ENCODE results near the gene MTA1.

MTA1 gene

DNA sequence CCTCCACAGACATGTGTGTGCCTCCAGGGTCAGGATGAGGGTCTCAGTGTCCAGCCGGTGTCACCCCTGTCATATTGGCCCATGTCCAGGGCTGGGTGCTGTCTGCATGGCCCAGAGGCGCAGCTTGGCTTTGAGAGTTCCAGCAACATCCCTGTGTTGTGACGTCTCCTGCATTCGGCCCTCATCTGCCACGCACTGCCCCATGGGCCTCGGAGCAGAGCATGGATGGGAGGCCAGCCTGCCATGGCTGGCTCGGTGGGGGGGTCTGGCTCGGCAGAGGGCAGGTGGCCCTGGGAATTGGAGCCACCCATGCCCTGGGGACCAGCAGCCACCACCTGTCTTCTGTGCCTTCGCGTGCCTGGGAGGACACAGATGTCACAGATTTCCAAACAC, 32.1 kb upstream of the MTA1 start:
- DNase-seq = no peak

GRCh38 chr14:105388110-105388951, 31.3 kb upstream of the MTA1 start:
- DNase-seq = no peak

- DNase-seq = no peak
Measured at GRCh38 chr14:105388976-105389375, 30.7 kb upstream of the MTA1 start.

GRCh38 chr14:105389534-105389933, 30.1 kb upstream of the MTA1 start:
- no peak for DNase-seq

GRCh38 chr14:105389976-105390848, 29.4 kb upstream of the MTA1 start:
- no peak for DNase-seq

GRCh38 chr14:105390849-105391500, 28.7 kb upstream of the MTA1 start:
- DNase-seq = no peak

DNA sequence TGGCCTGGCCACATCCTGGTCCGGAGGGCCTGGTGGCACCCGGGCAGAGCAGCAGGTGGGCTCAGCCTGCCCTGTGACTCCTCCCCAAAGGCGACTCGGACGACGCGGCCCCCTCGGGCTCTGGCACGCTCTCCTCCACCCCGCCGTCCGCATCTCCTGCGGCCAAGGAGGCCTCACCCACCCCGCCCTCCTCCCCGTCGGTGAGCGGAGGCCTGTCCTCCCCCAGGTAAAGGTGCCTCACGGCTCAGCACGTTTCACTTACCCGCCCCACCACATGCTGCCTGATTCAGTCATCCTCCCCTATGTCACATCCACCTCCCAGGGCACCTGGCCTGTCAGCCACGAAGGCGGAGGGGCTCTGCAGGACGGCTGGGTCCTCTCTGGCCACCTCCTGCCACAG, 28.1 kb upstream of the MTA1 start:
- no peak for DNase-seq

DNA sequence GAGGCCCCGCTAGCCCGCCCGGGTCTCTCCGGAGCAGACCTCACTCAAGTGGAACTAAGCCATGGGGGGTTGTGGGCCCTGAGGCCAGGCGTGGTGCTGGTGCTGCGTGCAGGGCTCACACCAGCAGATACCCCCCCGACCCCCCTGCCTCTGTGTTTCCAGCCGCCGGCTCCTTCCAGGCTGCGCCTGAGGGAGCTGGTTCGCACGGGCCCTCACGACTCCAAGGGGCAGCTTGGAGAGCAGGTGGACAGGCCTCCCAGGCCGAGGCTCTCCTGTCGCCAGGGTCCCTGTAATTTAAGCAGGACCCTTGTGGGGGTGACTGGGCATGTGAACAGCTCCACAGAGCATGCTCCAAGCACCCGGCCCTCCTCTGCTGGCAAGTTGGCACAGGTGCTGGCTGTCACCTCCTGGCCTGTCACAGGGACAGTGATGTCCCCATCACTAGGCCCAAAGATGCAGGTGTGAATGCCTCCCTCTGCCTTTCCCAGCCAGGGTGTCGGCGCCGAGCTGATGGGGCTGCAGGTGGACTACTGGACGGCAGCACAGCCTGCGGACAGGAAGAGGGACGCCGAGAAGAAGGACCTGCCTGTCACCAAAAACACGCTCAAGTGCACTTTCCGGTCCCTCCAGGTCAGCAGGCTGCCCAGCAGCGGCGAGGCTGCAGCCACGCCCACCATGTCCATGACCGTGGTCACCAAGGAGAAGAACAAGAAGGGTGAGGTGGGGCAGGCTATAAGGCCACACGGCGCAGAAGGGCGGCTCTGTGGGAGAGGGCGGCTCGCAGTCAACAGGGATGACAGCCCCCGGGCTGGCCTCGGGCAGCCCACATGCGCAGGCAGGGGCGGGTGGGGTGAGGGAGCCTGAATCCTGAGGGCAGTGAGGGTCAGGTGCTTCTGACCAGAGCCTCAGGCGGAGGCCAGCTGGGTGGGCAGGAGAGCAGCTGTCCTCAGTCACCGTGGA, 27.2 kb upstream of the MTA1 start:
- DNase-seq = no peak

DNA sequence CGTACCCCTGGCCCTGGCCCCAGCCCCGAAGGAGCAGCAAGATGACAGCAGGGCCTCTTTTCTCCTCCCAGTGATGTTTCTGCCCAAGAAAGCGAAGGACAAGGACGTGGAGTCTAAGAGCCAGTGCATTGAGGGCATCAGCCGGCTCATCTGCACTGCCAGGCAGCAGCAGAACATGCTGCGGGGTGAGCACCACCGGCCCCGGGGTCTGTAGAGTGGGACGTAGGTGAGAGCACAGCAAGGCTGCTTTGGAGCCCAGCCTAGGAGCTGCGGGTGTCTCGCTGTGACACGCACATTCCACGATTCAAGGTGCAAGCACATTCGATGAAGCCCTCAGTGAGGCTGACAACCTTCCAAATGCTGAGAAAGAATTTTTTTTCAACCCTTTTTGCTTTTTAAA, 26.5 kb upstream of the MTA1 start:
- no peak for DNase-seq

- no peak for DNase-seq
Measured at GRCh38 chr14:105394714-105395537, 24.7 kb upstream of the MTA1 start.

- no peak for DNase-seq
Measured at GRCh38 chr14:105395538-105395854, 24.1 kb upstream of the MTA1 start.

- DNase-seq = no peak
Measured at GRCh38 chr14:105397350-105397931, 22.2 kb upstream of the MTA1 start.

DNA sequence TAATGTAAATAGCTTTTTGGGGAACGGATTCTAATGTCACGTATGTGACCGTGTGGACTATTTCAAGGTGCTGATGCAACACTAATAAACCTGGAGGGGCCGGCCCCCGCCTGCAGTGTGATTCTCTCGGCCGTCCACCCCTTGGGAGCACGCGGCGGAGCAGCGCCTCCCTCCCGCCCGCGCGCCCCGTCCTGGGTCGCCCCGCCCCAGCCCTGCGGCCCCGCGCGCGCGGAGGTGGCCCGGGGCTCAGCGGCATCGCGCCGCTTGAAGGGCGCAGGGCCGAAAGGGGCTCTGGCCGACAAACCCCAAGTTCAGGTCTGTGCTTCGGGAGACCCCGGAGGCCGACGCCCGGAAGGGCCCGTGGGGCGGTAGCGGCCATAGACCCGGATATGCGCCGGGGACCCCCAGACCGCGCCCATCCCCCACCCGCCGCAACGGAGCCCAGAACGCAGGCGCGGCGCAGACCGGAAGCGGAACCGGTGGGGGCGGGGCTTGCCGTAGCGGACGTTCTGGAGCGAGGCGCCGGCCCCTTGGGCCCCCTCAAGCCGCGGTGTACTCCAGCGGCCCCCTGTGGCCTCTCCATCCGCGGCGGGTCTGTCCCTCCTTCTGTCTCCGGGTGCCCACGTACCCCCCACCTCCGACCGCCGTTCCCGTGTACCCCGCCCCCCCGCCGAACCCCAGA, 21.4 kb upstream of the MTA1 start, which contains the start of gene TEX22:
Gene TEX22 (plus strand): TSS at position 495 of the 682 bp plus-strand sequence. CDS start 803 bp downstream, outside the sequence.
- peak; percentile 87 for DNase-seq

DNA sequence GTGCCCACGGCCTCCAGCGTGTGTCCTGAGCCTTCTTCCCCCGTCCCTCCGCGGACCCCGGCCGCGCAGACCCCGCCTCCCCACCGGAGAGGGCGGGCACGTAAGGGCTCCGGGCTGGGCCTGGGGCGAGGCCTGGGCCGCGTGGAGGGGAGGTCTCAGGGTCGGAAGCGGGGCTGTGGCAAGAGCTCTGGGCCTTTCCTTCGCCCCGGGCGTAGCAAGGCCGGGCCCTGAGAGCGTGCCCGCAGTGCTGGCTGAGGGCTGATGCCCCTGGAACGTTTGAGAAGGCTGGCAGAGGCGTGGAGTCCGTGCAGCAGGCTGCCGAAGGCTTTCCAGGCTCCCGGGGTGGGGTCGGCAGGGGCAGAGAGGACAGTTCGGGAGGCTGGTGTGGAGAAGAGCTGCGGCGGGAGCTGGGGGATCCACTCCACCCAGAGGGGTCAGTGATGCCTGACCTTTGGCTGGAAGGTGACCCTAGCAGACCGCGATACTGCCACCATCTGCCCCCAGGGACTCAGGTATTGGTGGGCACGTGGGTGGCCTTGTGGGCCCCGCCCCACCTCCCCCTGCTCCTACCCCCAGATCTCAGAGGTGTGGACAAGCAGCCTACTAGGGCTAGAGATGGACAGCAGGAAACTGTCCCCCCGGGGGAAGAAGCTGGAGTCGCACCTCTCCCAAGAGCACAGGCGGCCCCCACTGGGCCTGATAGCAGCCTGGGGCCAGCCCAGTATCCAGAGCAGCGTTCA, 20.7 kb upstream of the MTA1 start:
- no peak for DNase-seq

DNA sequence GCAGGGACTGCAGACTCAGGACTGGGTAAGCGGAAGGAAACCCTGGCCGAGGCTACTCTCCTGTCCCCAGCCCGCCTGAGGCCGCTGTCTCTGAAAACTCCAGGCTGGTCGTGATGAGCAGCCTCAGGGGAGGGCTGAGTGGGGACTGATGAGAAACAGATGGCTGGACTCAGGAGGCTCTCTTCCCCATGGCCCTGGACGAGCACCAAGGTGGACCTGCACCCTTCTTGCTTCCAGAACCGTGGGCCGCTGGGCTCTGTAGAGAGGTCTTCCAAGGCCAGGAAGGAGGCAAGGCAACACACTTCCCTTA, 20.2 kb upstream of the MTA1 start:
- DNase-seq = no peak

GRCh38 chr14:105400016-105400415, 19.6 kb upstream of the MTA1 start:
- DNase-seq = no peak

DNA sequence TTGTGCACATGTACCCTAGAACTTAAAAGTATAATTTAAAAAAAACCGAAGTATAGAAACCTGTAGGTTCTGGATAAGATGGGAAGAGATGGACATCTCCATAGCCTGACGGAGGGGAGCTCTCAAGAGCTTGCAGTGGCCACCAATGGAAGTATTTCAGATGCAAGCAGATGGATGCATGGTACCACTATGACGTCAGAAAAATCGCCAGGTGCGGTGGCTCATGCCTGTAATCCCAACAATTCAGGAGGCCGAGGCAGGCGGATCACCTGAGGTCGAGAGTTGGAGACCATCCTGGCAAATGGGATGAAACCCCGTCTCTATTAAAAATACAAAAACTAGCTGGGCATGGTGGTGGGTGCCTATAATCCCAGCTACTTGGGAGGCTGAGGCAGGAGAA, 17.9 kb upstream of the MTA1 start:
- DNase-seq = no peak

GRCh38 chr14:105408592-105408991, 11.0 kb upstream of the MTA1 start:
- DNase-seq = no peak

- no peak for DNase-seq
Measured at GRCh38 chr14:105409364-105409763, 10.3 kb upstream of the MTA1 start.

- DNase-seq = no peak
Measured at GRCh38 chr14:105410642-105411016, 9.0 kb upstream of the MTA1 start.
